ENCODE data around the gene SHOX. TPM values are rescaled to one million over a fixed set of nuclear protein-coding genes. Genes with fewer than 3 reads are reported as not detected.

SHOX gene
- total RNA-seq, 1 donor from 2014 or later: not detected

Other genes with a start within 250 kb of the SHOX start
- 24.6 and 27.1 TPM in 2 replicates for gene PPP2R3B, start 243.9 kb upstream of the SHOX start, total RNA-seq

All from T-helper 1 cell treated with Interleukin-12 subunit alpha and Interleukin-12 subunit beta and Interleukin-4 antibody, amounts not matched to agents 30 ng/mL and 1 ng/mL, for 36 hours (primary cell).